ENCODE results near the gene DUS4L.

DNA sequence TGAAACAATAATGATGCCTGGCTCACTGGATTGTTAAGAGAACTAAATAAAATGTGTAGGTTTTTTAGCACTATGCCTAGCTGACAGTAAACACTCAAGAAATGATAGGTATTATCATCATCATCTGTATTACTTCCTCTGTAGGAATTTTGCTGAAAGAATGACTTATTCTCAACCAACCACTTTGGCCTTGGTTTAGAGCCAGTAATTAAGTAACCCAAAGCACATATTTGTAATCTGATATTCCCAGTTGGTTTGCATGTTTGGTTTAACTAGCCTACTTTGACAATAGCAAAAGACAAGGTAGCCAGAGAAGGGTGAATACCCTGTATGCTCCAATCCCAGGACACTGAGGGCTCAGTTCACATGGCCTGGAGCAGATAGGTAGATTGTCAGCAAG, 50.7 kb downstream of the DUS4L start:
- TF ChIP-seq CTCF (IDR thresholded peaks at IDR 0.05; ENCODE audit: low read length) (no peak), EZH2 (IDR thresholded peaks at IDR 0.05; ENCODE audit: borderline replicate concordance, low read length) (no peak)

Data from OCI-LY1 (cell line).